MG63 (cell line): ENCODE results near the gene ARIH1. TPM values are rescaled to one million over a fixed set of nuclear protein-coding genes. Genes with fewer than 3 reads are reported as not detected.
"Not testable (repeated sequence)": the region's sequence is repeated elsewhere in the genome, so short reads cannot be mapped to it uniquely, and the experiment has no call there.

Source experiments
- DNase-seq: peaks from one replicate; pipeline ENCODE4 v3.0.0-alpha.2; 2020
- H3K27me3 ChIP-seq: fragments of 250-450 bp; sonication (Bioruptor Pico); 2 replicates; pipeline ENCODE4 v1.5.1; 2020; ENCODE audit warnings: mild to moderate bottlenecking, moderate library complexity
- H3K36me3 ChIP-seq: fragments of 250-450 bp; sonication (Bioruptor Pico); 2 replicates; pipeline ENCODE4 v1.5.1; 2020; ENCODE audit warnings: mild to moderate bottlenecking, moderate library complexity
- H3K4me3 ChIP-seq: fragments of 250-450 bp; sonication (Bioruptor Pico); 2 replicates; pipeline ENCODE4 v1.5.1; 2020; ENCODE audit warnings: mild to moderate bottlenecking, moderate library complexity
- H3K9me3 ChIP-seq: fragments of 250-450 bp; sonication (Bioruptor Pico); 2 replicates; pipeline ENCODE4 v1.5.1; 2020; ENCODE audit warnings: mild to moderate bottlenecking, moderate library complexity
- total RNA-seq: library from RNA; depleted of rRNA; stranded (reverse); fragments of >200 nt; shearing (Covaris generic); gene quantifications from 2 replicates; pipeline ENCODE4 v1.2.3, GENCODE V29; 2014; ENCODE audit warnings: low replicate concordance

The ARIH1 gene
- total RNA-seq, 1 experiment from 2014 or later = 62.6 TPM

DNA sequence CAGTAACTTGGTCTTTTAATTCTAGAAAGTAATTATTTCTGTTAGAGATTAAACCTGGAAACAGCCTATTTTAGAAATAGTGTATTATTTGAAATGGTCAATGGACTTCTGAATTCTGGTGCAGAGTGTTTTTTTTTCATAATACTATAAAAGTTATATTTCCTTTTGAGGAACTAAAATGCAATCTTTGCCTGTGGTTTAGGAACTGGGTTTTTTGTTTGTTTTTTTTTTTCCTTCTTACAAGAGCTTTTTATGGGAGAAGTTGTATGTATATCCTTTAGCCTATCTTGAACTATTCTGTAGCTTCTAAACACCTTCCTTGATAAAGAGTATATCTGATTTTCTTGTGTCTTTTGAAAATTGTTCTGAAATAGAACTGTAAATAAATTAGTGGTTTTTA is 88.3 kb downstream of the ARIH1 start:
- peaks cover 48% of the 10 kb centered on the region for H3K36me3 ChIP-seq
- H3K27me3 ChIP-seq = no peaks in the 10 kb centered on the region
- H3K9me3 ChIP-seq = no peaks in the 10 kb centered on the region
- no peak overlapping the region for H3K4me3 ChIP-seq
- no peak for DNase-seq

GRCh38 chr15:72562878-72563277 is 88.7 kb downstream of the ARIH1 start:
- Histone ChIP-seq H3K27me3 (no peaks in the 10 kb centered on the region), H3K9me3 (no peaks in the 10 kb centered on the region), H3K4me3 (no peak overlapping the region), H3K36me3 (peaks cover 47% of the 10 kb centered on the region)
- no peak for DNase-seq

DNA sequence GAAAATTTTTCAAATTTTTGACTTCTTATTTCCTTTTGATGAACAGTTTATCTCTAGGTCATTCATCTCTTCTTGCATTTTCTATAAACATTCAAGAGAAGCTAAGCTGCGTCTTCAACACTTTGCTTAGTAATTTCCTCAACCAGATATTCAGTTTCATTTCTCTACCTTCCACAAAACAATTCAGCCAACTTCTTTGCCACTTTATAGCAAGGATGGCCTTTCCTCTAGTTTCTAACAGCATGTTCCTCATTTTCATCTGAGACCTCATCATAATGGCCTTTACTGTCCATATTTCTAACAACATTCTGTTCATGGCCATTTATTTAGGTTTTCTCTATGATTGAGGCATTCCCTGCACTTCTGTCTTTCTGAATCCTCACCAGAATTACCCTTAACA is 90.0 kb downstream of the ARIH1 start:
- peaks cover 42% of the 10 kb centered on the region for H3K36me3 ChIP-seq
- H3K27me3 ChIP-seq = no peaks in the 10 kb centered on the region
- no peak overlapping the region for H3K4me3 ChIP-seq
- DNase-seq = no peak
- H3K9me3 ChIP-seq = no peaks in the 10 kb centered on the region

DNA sequence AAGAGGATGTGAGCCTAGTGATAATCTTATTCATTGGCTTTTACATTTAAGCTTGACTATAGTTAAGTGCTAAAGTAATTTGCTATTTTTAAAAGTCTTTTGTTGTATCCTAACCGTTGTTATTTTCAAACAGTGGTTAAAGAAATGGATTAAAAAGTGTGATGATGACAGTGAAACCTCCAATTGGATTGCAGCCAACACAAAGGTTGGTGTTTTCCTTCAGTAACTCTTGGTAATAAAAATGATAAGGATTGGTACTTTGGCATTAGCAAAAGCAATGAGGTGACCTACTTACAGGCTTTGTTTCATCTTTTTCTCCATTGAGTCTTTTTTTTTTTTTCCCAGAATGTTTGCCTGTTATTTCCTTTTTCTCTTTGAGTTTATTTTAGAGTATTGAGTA is 92.8 kb downstream of the ARIH1 start:
- no peaks in the 10 kb centered on the region for H3K27me3 ChIP-seq
- H3K36me3 ChIP-seq = peaks cover 58% of the 10 kb centered on the region
- H3K9me3 ChIP-seq = no peaks in the 10 kb centered on the region
- no peak overlapping the region for H3K4me3 ChIP-seq
- no peak for DNase-seq

DNA sequence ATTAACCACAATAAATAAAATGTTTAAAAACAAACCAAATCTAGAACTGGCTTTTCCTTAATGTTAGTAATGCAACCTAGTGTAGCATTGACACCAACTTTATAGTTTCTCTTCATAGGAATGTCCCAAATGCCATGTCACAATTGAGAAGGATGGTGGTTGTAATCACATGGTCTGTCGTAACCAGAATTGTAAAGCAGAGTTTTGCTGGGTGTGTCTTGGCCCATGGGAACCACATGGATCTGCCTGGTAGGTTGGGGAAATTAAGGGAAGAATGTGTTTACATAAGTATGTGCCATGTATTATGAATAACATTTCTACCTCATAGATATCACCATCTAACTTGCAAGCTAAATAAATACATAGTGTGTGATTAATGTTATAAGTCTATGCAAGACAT is 95.9 kb downstream of the ARIH1 start:
- Histone ChIP-seq H3K9me3 (no peaks in the 10 kb centered on the region), H3K36me3 (peaks cover 67% of the 10 kb centered on the region), H3K27me3 (no peaks in the 10 kb centered on the region), H3K4me3 (no peak overlapping the region)
- DNase-seq = no peak

- no peak for DNase-seq
- H3K36me3 ChIP-seq = peaks cover 82% of the 10 kb centered on the region
- peaks cover 5% of the 10 kb centered on the region; the same call in 1 of the 2 replicates for H3K9me3 ChIP-seq
- H3K27me3 ChIP-seq = no peaks in the 10 kb centered on the region
- H3K4me3 ChIP-seq = no peak overlapping the region
Measured at GRCh38 chr15:72579814-72580213, 105.7 kb downstream of the ARIH1 start.

DNA sequence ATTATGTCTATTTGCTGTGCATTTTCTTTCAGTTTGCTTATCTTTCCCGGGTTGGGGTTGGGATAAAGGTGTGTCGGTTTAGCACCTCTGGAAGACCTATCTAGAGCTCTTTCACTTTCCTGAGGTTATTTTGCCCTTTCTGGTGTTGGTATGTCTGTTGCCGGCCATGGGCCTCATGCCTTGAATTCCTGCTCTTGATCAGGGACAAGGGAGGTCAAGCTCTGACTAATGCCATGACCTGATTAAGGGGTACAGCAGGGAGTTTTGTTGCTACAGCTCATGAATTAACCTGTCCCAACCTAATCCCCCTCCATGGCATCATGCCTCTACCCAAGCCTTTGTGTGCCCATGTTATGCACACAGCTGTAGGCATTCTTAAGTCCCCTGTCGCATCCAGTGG is 109.9 kb downstream of the ARIH1 start:
- no peak overlapping the region for H3K4me3 ChIP-seq
- H3K36me3 ChIP-seq = peaks cover 77% of the 10 kb centered on the region
- no peaks in the 10 kb centered on the region for H3K27me3 ChIP-seq
- no peak for DNase-seq
- peaks cover 2% of the 10 kb centered on the region; the same call in 1 of the 2 replicates for H3K9me3 ChIP-seq

DNA sequence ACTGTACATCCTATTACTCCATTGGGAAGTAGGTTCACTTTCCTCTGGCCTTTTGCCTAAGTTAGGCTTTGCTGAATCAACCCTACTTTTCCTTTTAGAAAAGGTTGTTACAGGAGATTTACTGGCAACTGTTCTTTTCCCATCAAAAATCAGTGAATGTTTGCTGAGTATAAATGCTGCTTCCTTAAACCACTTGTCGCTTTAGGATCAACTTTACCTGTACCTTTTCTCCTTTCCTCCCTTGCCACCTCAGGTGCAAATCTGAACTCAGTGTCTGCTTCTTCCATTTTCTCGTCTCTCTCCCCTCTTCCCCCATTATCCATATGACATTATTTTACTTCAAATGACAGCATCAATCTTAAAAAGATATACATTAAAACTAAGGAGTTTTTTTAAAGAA is 110.9 kb downstream of the ARIH1 start:
- peaks cover 72% of the 10 kb centered on the region for H3K36me3 ChIP-seq
- no peaks in the 10 kb centered on the region for H3K27me3 ChIP-seq
- no peaks in the 10 kb centered on the region for H3K9me3 ChIP-seq
- no peak overlapping the region for H3K4me3 ChIP-seq
- no peak for DNase-seq

- peaks cover 66% of the 10 kb centered on the region for H3K36me3 ChIP-seq
- DNase-seq = no peak
Measured at GRCh38 chr15:72585476-72586058, 111.4 kb downstream of the ARIH1 start.

DNA sequence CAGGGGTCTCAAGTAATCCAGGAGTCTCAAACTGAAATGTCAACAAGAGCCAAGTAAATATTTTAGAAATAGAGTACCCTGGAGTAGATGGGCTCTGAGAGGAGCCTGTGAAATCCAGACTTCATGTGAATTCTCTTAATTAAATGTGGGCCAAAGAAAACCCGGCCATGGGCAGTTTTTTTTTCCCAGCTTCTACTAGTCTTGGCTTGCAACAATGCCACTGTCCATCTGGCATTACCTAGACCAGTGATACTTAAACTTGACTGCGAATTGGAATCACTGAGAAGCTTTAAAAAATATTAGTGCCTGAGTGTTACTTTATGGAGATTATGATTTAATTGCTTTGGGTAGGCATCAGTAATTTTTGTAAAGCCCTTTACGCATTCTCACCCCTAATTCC is 114.0 kb downstream of the ARIH1 start:
- no peak for DNase-seq
- Histone ChIP-seq H3K9me3 (no peaks in the 10 kb centered on the region), H3K4me3 (no peak overlapping the region), H3K27me3 (no peaks in the 10 kb centered on the region), H3K36me3 (peaks cover 43% of the 10 kb centered on the region)

More at GRCh38 chr15:72585476-72586058, 111.4 kb downstream of the ARIH1 start:
- Histone ChIP-seq H3K4me3 (no peak overlapping the region), H3K9me3 (no peaks in the 10 kb centered on the region), H3K27me3 (no peaks in the 10 kb centered on the region)

- Histone ChIP-seq H3K4me3 (no peak overlapping the region), H3K36me3 (peaks cover 24% of the 10 kb centered on the region), H3K27me3 (no peaks in the 10 kb centered on the region), H3K9me3 (no peaks in the 10 kb centered on the region)
- no peak for DNase-seq
Measured at GRCh38 chr15:72590427-72590826, 116.3 kb downstream of the ARIH1 start.

- Histone ChIP-seq H3K4me3 (no peak overlapping the region), H3K36me3 (peaks cover 16% of the 10 kb centered on the region), H3K9me3 (no peaks in the 10 kb centered on the region), H3K27me3 (no peaks in the 10 kb centered on the region)
- DNase-seq = no peak
Measured at GRCh38 chr15:72591361-72591760, 117.2 kb downstream of the ARIH1 start.

DNA sequence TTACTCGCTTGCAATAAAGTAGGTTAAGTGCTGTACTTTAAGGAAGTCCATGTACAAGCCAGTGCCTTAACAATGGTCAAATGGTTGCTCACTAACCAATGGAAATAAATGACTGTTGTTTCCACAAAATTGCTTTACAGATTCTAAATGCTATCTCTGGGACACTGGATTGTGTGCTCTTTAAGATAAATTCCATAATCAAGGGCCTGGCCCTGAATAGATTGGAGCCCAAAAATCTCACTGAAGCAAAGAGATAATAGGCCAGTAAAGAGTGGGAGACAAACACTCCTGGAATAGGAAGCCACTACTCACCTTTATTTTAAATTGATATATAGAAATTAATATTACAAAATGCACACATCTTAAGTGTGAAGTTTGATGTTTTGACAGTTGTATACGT is 118.0 kb downstream of the ARIH1 start:
- H3K9me3 ChIP-seq = no peaks in the 10 kb centered on the region
- no peaks in the 10 kb centered on the region for H3K27me3 ChIP-seq
- DNase-seq = no peak
- no peak overlapping the region for H3K4me3 ChIP-seq
- H3K36me3 ChIP-seq = peaks cover 16% of the 10 kb centered on the region

DNA sequence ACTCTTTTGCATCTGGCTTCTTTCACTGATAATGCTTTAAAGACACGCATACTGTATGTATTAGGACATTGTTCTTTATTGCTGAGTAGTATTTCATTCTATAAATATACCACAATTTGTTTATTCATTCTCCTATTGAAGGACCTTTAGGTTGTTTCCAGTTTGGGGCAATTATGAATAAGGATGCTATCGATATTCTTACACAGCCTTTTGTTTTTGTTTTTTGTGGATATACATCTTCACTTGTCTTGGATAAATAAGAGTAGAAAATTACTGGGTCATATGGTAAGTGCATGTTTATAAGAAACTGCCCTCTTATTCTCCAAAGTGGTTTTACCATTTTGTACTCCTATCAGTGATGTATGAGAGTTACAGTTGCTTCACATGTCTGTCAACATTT is 118.5 kb downstream of the ARIH1 start:
- DNase-seq = no peak
- Histone ChIP-seq H3K27me3 (no peaks in the 10 kb centered on the region), H3K4me3 (no peak overlapping the region), H3K9me3 (no peaks in the 10 kb centered on the region), H3K36me3 (peaks cover 13% of the 10 kb centered on the region)

DNA sequence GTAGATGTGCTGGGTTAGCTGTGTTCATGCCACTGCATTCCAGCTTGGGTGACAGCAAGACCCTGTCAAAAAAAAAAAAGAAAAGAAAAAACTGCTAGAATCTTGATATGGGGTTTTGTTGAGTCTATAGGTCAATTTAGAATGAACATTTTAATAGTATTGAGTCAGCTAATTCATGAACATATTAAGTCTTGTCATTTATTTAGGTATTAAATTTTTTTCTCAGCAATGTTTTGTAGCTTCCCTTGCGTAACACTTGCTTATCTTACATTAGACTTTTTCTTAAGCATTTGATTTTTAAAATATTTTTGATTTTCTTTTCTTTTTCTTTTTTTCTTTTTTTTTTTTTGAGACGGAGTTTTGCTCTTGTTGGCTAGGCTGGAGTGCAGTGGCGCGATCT is 119.7 kb downstream of the ARIH1 start:
- no peak for DNase-seq
- H3K9me3 ChIP-seq = no peaks in the 10 kb centered on the region
- no peaks in the 10 kb centered on the region for H3K27me3 ChIP-seq
- H3K4me3 ChIP-seq = no peak overlapping the region
- peaks cover 7% of the 10 kb centered on the region for H3K36me3 ChIP-seq

DNA sequence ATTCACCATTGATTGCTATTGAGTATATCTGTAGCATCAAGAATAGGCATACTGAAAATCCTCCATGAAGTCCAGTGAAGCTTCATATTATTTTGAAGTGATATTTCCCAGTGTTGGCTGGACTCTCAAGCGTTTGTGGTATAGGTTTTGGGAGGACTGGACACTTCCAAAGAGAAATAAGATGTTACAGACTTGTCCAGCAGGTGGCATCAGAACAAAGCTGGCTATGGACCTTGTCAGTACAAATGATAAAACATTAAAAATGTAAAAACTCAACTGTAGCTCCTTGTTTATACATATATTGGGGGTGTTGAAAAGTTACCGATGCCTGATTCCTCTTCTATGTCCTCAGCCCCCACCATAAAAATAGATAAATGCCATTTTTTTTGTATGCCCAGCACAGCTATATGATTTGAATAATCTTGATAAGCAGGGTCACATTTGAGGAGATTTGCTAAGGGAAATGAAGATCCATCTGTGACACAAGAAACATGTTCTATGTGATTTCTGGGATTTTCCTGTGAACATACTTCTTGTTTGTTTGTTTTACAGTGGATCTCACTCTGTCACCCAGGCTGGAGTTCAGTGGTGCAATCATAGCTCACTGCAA is 125.8 kb downstream of the ARIH1 start:
- Histone ChIP-seq H3K9me3 (no peaks in the 10 kb centered on the region), H3K36me3 (no peaks in the 10 kb centered on the region), H3K4me3 (no peak overlapping the region), H3K27me3 (0 out of 2 replicates have a peak, but pooled peaks cover 3% of the 10 kb centered on the region)
- no peak for DNase-seq

DNA sequence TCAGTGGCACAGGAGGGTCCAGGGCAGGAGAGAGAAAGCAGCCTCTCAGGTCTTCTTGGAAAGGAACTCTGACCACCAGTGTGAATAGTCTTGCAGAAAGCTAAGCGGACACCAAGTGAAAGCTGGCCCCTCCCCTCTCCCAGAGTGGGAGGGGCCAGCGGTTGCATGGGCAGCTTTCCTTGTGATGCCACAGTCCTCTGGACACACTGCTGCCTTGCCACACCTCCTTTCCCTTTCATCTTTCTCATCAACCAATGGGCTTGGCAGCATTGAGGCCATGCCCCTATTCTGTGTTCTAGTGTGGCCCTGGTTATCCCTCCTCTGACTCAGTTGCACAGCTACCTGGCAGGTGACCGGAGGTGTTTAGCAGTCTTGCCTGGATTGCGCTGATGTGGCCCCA is 130.7 kb downstream of the ARIH1 start:
- no peaks in the 10 kb centered on the region for H3K36me3 ChIP-seq
- no peaks in the 10 kb centered on the region for H3K9me3 ChIP-seq
- DNase-seq = no peak
- 0 out of 2 replicates have a peak, but pooled peaks cover 3% of the 10 kb centered on the region for H3K27me3 ChIP-seq
- no peak overlapping the region for H3K4me3 ChIP-seq

DNA sequence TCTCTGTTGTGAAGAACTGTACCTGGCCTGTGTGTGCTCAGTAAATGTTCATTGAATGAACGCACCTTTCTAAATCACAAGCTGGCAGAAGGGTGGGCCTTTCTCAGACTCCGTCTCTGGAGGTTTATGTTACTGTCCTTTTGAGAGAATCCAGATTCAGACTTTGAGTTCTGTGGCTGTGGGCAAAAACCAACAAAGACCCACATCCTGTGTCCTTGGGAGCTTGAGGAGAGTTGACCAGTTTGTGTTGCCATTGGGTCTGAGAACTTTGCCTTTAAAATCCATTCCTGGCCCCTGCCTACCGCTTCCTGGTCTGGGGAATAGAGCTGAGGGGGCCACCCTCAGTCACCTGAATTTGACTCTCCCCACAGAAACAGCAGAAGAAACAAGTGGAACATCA is 134.0 kb downstream of the ARIH1 start:
- DNase-seq, H3K9me3 ChIP-seq, H3K27me3 ChIP-seq, H3K36me3 ChIP-seq, H3K4me3 ChIP-seq: not testable (repeated sequence)
